MM.1S (cell line): ENCODE measurements around the gene EIF5.

Experiments used
- DNase-seq: peaks from one replicate; pipeline ENCODE4 v3.0.0-alpha.2; 2015
- H2AFZ ChIP-seq: fragments of 300-600 bp; sonication (generic); 2 replicates; pipeline ENCODE4 v1.6.0; 2016; ENCODE audit warnings: antibody characterized with exemption, low read length
- H3F3A ChIP-seq: fragments of 300-600 bp; sonication (generic); 2 replicates; pipeline ENCODE4 v1.6.1; 2016; ENCODE audit warnings: mild to moderate bottlenecking, antibody characterized with exemption, low read length, moderate library complexity, mixed read lengths; ENCODE audit not compliant: insufficient read depth
- H3K27ac ChIP-seq: fragments of 300-600 bp; sonication (generic); 2 replicates; pipeline ENCODE4 v1.5.1; 2016; ENCODE audit warnings: mild to moderate bottlenecking, low read length
- H3K27me3 ChIP-seq: fragments of 300-600 bp; sonication (generic); replicated peaks from 2 replicates; pipeline ENCODE4 v1.6.0; 2016; ENCODE audit warnings: low read length; ENCODE audit not compliant: insufficient read depth
- H3K36me3 ChIP-seq: fragments of 300-600 bp; sonication (generic); replicated peaks from 2 replicates; pipeline ENCODE4 v1.6.1; 2016; ENCODE audit warnings: mild to moderate bottlenecking, low read length, mixed read lengths; ENCODE audit not compliant: insufficient read depth
- H3K4me1 ChIP-seq: fragments of 300-600 bp; sonication (generic); 2 replicates; pipeline ENCODE4 v1.6.1; 2016; ENCODE audit warnings: low read length, mixed read lengths
- H3K4me2 ChIP-seq: fragments of 300-600 bp; sonication (generic); 2 replicates; pipeline ENCODE4 v1.6.0; 2016; ENCODE audit warnings: low read depth, low read length
- H3K4me3 ChIP-seq: fragments of 300-600 bp; sonication (generic); 2 replicates; pipeline ENCODE4 v1.5.1; 2016; ENCODE audit warnings: low read length, mixed read lengths
- H3K79me2 ChIP-seq: fragments of 300-600 bp; sonication (generic); 2 replicates; pipeline ENCODE4 v1.6.1; 2016; ENCODE audit warnings: mixed run types, low read length, mixed read lengths
- H3K9ac ChIP-seq: fragments of 300-600 bp; sonication (generic); 2 replicates; pipeline ENCODE4 v1.6.1; 2016; ENCODE audit warnings: low read length, mixed read lengths
- H3K9me2 ChIP-seq: fragments of 300-600 bp; sonication (generic); replicated peaks from 2 replicates; pipeline ENCODE4 v1.6.1; 2016; ENCODE audit warnings: mild to moderate bottlenecking, low read length, mixed read lengths; ENCODE audit not compliant: insufficient read depth
- H3K9me3 ChIP-seq: fragments of 300-600 bp; sonication (generic); replicated peaks from 2 replicates; pipeline ENCODE4 v1.6.1; 2016; ENCODE audit warnings: mild to moderate bottlenecking, low read length, mixed read lengths; ENCODE audit not compliant: insufficient read depth
- H4K20me1 ChIP-seq: fragments of 300-600 bp; sonication (generic); 2 replicates; pipeline ENCODE4 v1.6.1; 2016; ENCODE audit warnings: mild to moderate bottlenecking, low read length, moderate library complexity, mixed read lengths; ENCODE audit not compliant: insufficient read depth
- CTCF ChIP-seq: fragments of 300-600 bp; sonication (generic); IDR thresholded peaks from 2 replicates; pipeline ENCODE4 v1.5.1; 2016; ENCODE audit warnings: antibody characterized with exemption, low read length, mixed read lengths
- EZH2 ChIP-seq: fragments of 300-600 bp; sonication (generic); optimal IDR thresholded peaks from 2 replicates; pipeline ENCODE3; 2017; ENCODE audit warnings: low read depth, mild to moderate bottlenecking, antibody characterized with exemption, low read length, mixed read lengths
- EZH2phosphoT487 ChIP-seq: fragments of 300-600 bp; sonication (generic); IDR thresholded peaks from 2 replicates; pipeline ENCODE4 v1.6.1; 2018; ENCODE audit warnings: antibody characterized with exemption, low read length

The EIF5 gene

GRCh38 chr14:103362780-103363179 is 28.7 kb downstream of the EIF5 start:
- H3K36me3 ChIP-seq = no peaks in the 10 kb centered on the region
- no peaks in the 10 kb centered on the region for H4K20me1 ChIP-seq
- H3K27me3 ChIP-seq = no peaks in the 10 kb centered on the region
- H3K9ac ChIP-seq = no peak overlapping the region
- H3K4me2 ChIP-seq = no peak overlapping the region
- no peaks in the 10 kb centered on the region for H3K9me3 ChIP-seq
- TF ChIP-seq CTCF (no peak), EZH2phosphoT487 (no peak), EZH2 (no peak)
- H3K4me3 ChIP-seq = no peak overlapping the region
- no peaks in the 10 kb centered on the region for H3F3A ChIP-seq
- no peak for DNase-seq
- H3K27ac ChIP-seq = no peak overlapping the region
- no peaks in the 10 kb centered on the region for H3K79me2 ChIP-seq
- H3K9me2 ChIP-seq = no peaks in the 10 kb centered on the region
- no peaks in the 10 kb centered on the region for H3K4me1 ChIP-seq
- no peak overlapping the region for H2AFZ ChIP-seq

- Histone ChIP-seq H3K9me2 (no peaks in the 10 kb centered on the region), H3K27me3 (no peaks in the 10 kb centered on the region), H3K36me3 (no peaks in the 10 kb centered on the region), H3K4me3 (no peak overlapping the region), H3K9me3 (no peaks in the 10 kb centered on the region), H3K79me2 (no peaks in the 10 kb centered on the region), H3K27ac (no peak overlapping the region), H3K4me1 (no peaks in the 10 kb centered on the region), H2AFZ (no peak overlapping the region), H4K20me1 (no peaks in the 10 kb centered on the region), H3F3A (no peaks in the 10 kb centered on the region), H3K9ac (no peak overlapping the region), H3K4me2 (no peak overlapping the region)
- no peak for DNase-seq
- TF ChIP-seq EZH2phosphoT487 = no peak
- TF ChIP-seq CTCF = no peak
Observed at GRCh38 chr14:103366741-103367140, 32.7 kb downstream of the EIF5 start.

- Histone ChIP-seq H2AFZ (no peak overlapping the region), H3K79me2 (no peaks in the 10 kb centered on the region), H3K9me3 (no peaks in the 10 kb centered on the region), H3K4me2 (no peak overlapping the region), H3K27me3 (no peaks in the 10 kb centered on the region), H3K4me3 (no peak overlapping the region), H3F3A (no peaks in the 10 kb centered on the region), H3K9ac (no peak overlapping the region), H4K20me1 (no peaks in the 10 kb centered on the region), H3K36me3 (no peaks in the 10 kb centered on the region), H3K27ac (no peak overlapping the region), H3K4me1 (no peaks in the 10 kb centered on the region), H3K9me2 (no peaks in the 10 kb centered on the region)
- TF ChIP-seq EZH2phosphoT487 (no peak), EZH2 (no peak), CTCF (no peak)
- no peak for DNase-seq
Observed at GRCh38 chr14:103367995-103368394, 34.0 kb downstream of the EIF5 start.
